Nephron progenitor cell (in vitro differentiated cells): ENCODE results near the gene AUH.

Experiments
- DNase-seq: peaks from one replicate; pipeline ENCODE4 v3.0.0; 2021
- H3K27ac Mint-ChIP-seq: 2 replicates; pipeline ENCODE4 v1.8.0; 2021; ENCODE audit warnings: mild to moderate bottlenecking, moderate library complexity, mixed read lengths
- H3K27me3 Mint-ChIP-seq: 2 replicates; pipeline ENCODE4 v1.8.0; 2021; ENCODE audit warnings: mild to moderate bottlenecking, low read depth, mixed read lengths; ENCODE audit not compliant: poor library complexity
- H3K36me3 Mint-ChIP-seq: 2 replicates; pipeline ENCODE4 v1.8.0; 2021; ENCODE audit warnings: low read depth, mixed read lengths
- H3K4me1 Mint-ChIP-seq: 2 replicates; pipeline ENCODE4 v1.8.0; 2021; ENCODE audit warnings: mixed read lengths
- H3K4me3 Mint-ChIP-seq: 2 replicates; pipeline ENCODE4 v1.8.0; 2021; ENCODE audit warnings: mild to moderate bottlenecking, moderate library complexity, mixed read lengths
- H3K9me3 Mint-ChIP-seq: 2 replicates; pipeline ENCODE4 v1.8.0; 2021; ENCODE audit warnings: mild to moderate bottlenecking, moderate library complexity, mixed read lengths
- TF ChIP-seq, protein P1 (sequence below): fragments of 200-600 bp; sonication (generic); IDR thresholded peaks from 2 replicates; pipeline ENCODE4 v1.5.0; 2021; ENCODE audit warnings: antibody characterized with exemption

The AUH gene

DNA sequence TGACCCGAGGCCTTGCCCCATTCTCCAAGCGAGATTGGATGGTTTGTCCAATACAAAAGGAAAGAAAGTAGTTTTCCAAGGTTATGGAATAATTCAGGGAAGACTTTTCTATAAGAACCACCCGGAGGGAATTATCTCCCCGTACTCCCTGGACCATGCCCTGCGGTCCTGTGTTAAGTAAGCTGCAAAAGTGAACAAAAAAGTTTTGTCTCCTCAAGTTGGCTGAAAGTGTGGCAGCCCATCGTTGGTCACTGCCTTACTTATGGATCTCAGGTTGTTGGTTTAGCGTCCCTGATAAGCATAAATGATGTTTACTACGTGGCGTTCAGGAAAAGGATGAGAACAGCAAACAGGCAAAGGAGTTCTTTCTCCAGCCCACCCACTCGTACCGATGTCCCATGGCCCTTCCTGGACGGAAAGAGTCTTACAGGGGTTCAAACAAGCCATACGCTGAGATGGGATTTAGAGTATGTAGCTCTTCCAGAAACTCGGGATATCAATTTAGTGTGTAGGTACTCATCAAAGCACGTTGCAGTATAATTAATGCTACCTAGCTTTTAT is 413 bp upstream of the AUH start:
- Mint-ChIP-seq H3K4me1 (peaks cover 26% of the 10 kb centered on the region), H3K27me3 (peaks cover 7% of the 10 kb centered on the region), H3K9me3 (peaks cover 12% of the 10 kb centered on the region), H3K36me3 (peaks cover 10% of the 10 kb centered on the region), H3K27ac (no peak overlapping the region), H3K4me3 (peak overlapping the region; percentile 99)
- TF ChIP-seq, protein P1, sequence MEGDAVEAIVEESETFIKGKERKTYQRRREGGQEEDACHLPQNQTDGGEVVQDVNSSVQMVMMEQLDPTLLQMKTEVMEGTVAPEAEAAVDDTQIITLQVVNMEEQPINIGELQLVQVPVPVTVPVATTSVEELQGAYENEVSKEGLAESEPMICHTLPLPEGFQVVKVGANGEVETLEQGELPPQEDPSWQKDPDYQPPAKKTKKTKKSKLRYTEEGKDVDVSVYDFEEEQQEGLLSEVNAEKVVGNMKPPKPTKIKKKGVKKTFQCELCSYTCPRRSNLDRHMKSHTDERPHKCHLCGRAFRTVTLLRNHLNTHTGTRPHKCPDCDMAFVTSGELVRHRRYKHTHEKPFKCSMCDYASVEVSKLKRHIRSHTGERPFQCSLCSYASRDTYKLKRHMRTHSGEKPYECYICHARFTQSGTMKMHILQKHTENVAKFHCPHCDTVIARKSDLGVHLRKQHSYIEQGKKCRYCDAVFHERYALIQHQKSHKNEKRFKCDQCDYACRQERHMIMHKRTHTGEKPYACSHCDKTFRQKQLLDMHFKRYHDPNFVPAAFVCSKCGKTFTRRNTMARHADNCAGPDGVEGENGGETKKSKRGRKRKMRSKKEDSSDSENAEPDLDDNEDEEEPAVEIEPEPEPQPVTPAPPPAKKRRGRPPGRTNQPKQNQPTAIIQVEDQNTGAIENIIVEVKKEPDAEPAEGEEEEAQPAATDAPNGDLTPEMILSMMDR: no peak
- DNase-seq: no peak

DNA sequence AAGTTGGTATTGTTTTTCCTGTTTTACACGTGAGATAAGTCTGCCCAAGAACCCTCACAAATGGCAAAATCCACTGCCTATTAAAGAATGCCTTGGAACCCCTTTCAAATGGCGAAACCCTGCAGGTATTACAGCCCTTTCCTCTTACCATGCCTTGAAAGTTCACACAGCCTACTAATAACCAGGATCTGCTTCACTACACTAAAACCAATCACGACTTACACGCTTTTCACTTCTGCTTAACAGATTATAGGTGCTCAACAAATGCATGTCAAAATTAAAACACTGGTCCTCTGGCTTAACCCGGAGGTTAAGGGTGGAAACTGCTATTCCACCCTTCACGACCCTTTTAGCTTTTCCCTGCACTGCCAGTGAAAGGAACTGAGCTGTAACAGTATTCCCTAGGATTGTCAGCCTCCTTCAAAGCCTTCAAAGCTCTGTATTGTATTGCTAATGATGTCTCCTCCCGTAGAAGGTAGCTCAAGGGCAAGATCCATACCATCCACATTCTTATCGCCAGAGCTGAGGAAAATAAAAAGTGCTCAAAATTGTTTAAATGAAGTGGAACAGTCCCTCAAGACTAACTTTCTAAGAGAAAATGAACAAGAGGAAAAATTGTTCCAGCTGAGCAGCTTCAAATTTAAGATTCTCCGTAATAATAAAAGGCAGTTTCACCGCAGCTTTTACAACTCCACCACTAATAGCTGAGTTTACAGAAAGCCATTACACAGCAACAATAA is 997 bp downstream of the AUH start:
- Mint-ChIP-seq H3K9me3 (peaks cover 12% of the 10 kb centered on the region), H3K36me3 (peaks cover 20% of the 10 kb centered on the region), H3K27ac (no peak overlapping the region), H3K4me1 (peaks cover 26% of the 10 kb centered on the region), H3K4me3 (peak overlapping the region; percentile 99), H3K27me3 (no peaks in the 10 kb centered on the region)
- no peak for DNase-seq
- TF ChIP-seq, protein P1: no peak

DNA sequence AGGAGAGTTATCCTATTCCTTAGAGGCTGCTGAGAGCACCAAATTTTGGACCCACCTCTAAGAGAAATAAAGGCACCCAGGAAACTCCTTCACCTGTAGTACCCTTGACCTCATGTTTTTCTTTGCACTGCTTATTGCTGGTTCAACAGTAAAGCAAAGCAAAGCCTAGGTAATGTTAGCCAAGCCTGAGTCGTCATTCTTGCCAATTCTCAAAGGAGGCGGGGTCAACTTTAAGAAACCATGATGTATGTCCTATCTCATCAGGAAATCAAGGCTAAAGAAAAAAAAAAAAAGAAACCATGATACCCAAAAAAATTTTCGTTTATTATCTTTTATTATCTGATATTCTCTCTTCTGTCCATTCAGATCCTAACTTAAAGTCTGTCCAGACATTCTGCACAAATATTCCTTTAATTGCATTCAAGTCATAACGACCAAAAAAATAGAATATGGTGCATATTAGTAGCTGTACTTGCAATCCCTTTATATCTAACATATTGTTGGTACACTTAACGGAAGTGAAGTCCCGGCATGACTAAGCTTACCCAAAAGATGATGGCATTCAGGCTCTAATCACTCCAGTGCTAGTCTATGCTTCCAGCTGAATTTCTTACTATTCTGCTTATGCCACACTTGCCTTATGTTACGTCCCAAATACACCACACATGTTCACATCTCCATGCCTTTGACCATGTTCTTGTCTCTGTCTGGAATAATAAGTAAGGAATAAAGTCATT is 1.8 kb downstream of the AUH start:
- Mint-ChIP-seq H3K4me1 (peaks cover 26% of the 10 kb centered on the region), H3K27me3 (no peaks in the 10 kb centered on the region), H3K36me3 (peaks cover 20% of the 10 kb centered on the region), H3K9me3 (peaks cover 8% of the 10 kb centered on the region), H3K27ac (no peak overlapping the region), H3K4me3 (peak overlapping the region; percentile 99)
- no peak for DNase-seq
- TF ChIP-seq, protein P1: no peak

DNA sequence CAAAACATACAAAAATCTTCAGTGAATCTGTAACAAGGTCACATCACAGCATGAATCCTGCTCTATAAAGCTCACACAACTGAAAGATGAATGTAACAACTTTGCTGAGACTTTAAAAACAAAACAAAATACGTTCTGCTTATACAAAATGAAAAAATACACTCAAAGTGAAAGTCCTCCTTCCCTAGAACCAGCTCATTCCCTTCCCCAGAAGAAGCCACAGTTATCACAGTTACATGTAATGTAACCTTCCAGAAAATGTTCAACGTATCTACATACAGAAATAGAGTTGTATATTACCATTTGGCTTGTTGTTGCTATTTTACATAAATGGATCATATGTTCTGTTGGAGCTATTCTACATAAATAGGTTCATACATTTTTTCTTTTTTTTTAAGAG is 2.6 kb downstream of the AUH start:
- H3K9me3 Mint-ChIP-seq: peaks cover 7% of the 10 kb centered on the region
- H3K36me3 Mint-ChIP-seq: peaks cover 27% of the 10 kb centered on the region
- TF ChIP-seq, protein P1: no peak
- H3K4me3 Mint-ChIP-seq: no peak overlapping the region
- H3K27ac Mint-ChIP-seq: peak overlapping the region; percentile 28
- H3K4me1 Mint-ChIP-seq: peaks cover 26% of the 10 kb centered on the region
- no peak for DNase-seq
- H3K27me3 Mint-ChIP-seq: no peaks in the 10 kb centered on the region

DNA sequence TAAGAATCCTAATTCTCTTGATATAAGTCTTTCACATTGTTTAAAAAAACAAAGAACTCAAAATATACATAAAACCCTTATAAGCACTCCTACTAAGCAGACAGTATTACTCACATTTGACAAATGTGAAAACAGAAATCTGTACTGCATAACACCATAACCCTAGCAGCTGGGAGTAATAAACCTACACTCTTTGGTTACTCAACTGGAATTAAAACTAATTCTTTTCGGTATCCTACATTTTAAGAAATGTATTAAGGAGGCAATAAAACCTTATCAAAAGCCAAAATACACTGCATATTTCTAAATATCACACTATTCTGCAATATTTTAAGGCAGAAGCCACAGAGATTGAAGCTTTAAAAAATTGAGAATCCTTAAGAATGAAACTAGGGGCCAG is 6.8 kb downstream of the AUH start:
- Mint-ChIP-seq H3K4me3 (no peak overlapping the region), H3K4me1 (peaks cover 15% of the 10 kb centered on the region), H3K36me3 (peaks cover 37% of the 10 kb centered on the region), H3K9me3 (no peaks in the 10 kb centered on the region), H3K27me3 (no peaks in the 10 kb centered on the region), H3K27ac (no peak overlapping the region)
- DNase-seq: no peak
- TF ChIP-seq, protein P1: no peak
